Neural crest cell (in vitro differentiated cells): ENCODE data around the gene DBX1. TPM values are rescaled to one million over a fixed set of nuclear protein-coding genes. Genes with fewer than 3 reads are reported as not detected.

Experiments used
- DNase-seq: peaks from one replicate; pipeline ENCODE4 v3.0.0; 2021; ENCODE audit warnings: low read depth, mixed read lengths, low spot score
- H3K27ac Mint-ChIP-seq: one replicate; pipeline ENCODE4 v1.8.0; 2021; ENCODE audit warnings: mild to moderate bottlenecking, mixed read lengths; ENCODE audit not compliant: unreplicated experiment
- H3K27me3 Mint-ChIP-seq: 2 replicates; pipeline ENCODE4 v1.8.0; 2021; ENCODE audit warnings: low read depth, mild to moderate bottlenecking, mixed read lengths
- H3K36me3 Mint-ChIP-seq: 2 replicates; pipeline ENCODE4 v1.8.0; 2021; ENCODE audit warnings: low read depth, mild to moderate bottlenecking, mixed read lengths
- H3K4me1 Mint-ChIP-seq: 2 replicates; pipeline ENCODE4 v1.8.0; 2021; ENCODE audit warnings: mixed read lengths
- H3K4me3 Mint-ChIP-seq: one replicate; pipeline ENCODE4 v1.8.0; 2021; ENCODE audit warnings: mild to moderate bottlenecking, mixed read lengths
- H3K9me3 Mint-ChIP-seq: 2 replicates; pipeline ENCODE4 v1.8.0; 2021; ENCODE audit warnings: mixed read lengths
- CTCF ChIP-seq: fragments of 200-600 bp; sonication (generic); conservative IDR thresholded peaks from 2 replicates; pipeline ENCODE4 v1.5.0; 2021; ENCODE audit warnings: antibody characterized with exemption, mild to moderate bottlenecking
- total RNA-seq: library from RNA; stranded (reverse); gene quantifications from 2 replicates; pipeline ENCODE4 v1.2.1, GENCODE V29; 2021

DBX1 gene
- total RNA-seq, 1 donor from 2014 or later, result 29.6 TPM

- no peak overlapping the region for H3K27ac Mint-ChIP-seq
- TF ChIP-seq CTCF, result no peak
- no peak overlapping the region for H3K4me3 Mint-ChIP-seq
- H3K36me3 Mint-ChIP-seq, result no peaks in the 10 kb centered on the region
- no peaks in the 10 kb centered on the region for H3K9me3 Mint-ChIP-seq
- DNase-seq, result no peak
- peaks cover 9% of the 10 kb centered on the region for H3K4me1 Mint-ChIP-seq
- H3K27me3 Mint-ChIP-seq, result peaks cover 18% of the 10 kb centered on the region
Measured at GRCh38 chr11:20192641-20193040, 32.4 kb upstream of the DBX1 start.

- TF ChIP-seq CTCF, result no peak
- Mint-ChIP-seq H3K4me1 (peaks cover 9% of the 10 kb centered on the region), H3K4me3 (no peak overlapping the region)
Measured at GRCh38 chr11:20192151-20192550, 31.9 kb upstream of the DBX1 start.

GRCh38 chr11:20178976-20179375 is 18.7 kb upstream of the DBX1 start:
- H3K27me3 Mint-ChIP-seq, result peaks cover 65% of the 10 kb centered on the region
- peaks cover 4% of the 10 kb centered on the region for H3K9me3 Mint-ChIP-seq
- no peak overlapping the region for H3K27ac Mint-ChIP-seq

More at GRCh38 chr11:20192151-20192550, 31.9 kb upstream of the DBX1 start:
- H3K36me3 Mint-ChIP-seq, result no peaks in the 10 kb centered on the region
- H3K27me3 Mint-ChIP-seq, result peaks cover 20% of the 10 kb centered on the region
- no peak overlapping the region for H3K27ac Mint-ChIP-seq
- DNase-seq, result no peak
- no peaks in the 10 kb centered on the region for H3K9me3 Mint-ChIP-seq

GRCh38 chr11:20177136-20177535 is 16.9 kb upstream of the DBX1 start:
- Mint-ChIP-seq H3K4me1 (peaks cover 12% of the 10 kb centered on the region), H3K9me3 (peaks cover 2% of the 10 kb centered on the region), H3K4me3 (no peak overlapping the region), H3K27me3 (peaks cover 72% of the 10 kb centered on the region), H3K27ac (no peak overlapping the region), H3K36me3 (no peaks in the 10 kb centered on the region)
- no peak for TF ChIP-seq CTCF
- DNase-seq, result no peak

More at GRCh38 chr11:20178976-20179375, 18.7 kb upstream of the DBX1 start:
- Mint-ChIP-seq H3K4me3 (no peak overlapping the region), H3K4me1 (peaks cover 12% of the 10 kb centered on the region), H3K36me3 (no peaks in the 10 kb centered on the region)
- no peak for DNase-seq
- no peak for TF ChIP-seq CTCF

GRCh38 chr11:20172721-20173447 is 12.6 kb upstream of the DBX1 start:
- Mint-ChIP-seq H3K9me3 (peaks cover 5% of the 10 kb centered on the region), H3K36me3 (no peaks in the 10 kb centered on the region), H3K27me3 (peaks cover 82% of the 10 kb centered on the region), H3K27ac (no peak overlapping the region), H3K4me1 (peaks cover 12% of the 10 kb centered on the region), H3K4me3 (no peak overlapping the region)
- DNase-seq, result no peak
- no peak for TF ChIP-seq CTCF
